Measurements from ENCODE around the gene NRL. TPM values are rescaled to one million over a fixed set of nuclear protein-coding genes. Genes with fewer than 3 reads are reported as not detected.

The NRL gene
- polyA plus RNA-seq, 10 donors = 0.98 to 1.6 (median 1.2) TPM

DNA sequence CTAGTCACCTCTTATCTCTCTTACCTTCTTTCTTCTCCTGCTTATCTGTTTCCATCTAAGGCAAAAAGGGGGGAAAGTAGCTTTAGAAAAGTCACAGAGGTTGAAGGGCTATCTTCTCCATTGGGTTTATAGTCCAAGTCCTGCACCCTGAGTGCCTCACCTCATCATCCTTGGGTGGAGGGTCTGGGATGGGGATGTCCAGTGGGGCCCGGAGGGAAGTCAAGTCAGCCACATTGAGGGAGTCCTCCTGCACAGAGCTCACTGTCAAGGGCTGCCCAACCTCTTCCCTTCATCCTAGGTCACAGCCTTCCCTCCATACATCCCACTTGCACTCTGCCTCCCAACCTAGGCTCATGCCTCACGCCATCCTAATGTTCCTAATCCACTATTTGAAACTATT, 30.5 kb upstream of the NRL start:
- no peak for DNase-seq

DNA sequence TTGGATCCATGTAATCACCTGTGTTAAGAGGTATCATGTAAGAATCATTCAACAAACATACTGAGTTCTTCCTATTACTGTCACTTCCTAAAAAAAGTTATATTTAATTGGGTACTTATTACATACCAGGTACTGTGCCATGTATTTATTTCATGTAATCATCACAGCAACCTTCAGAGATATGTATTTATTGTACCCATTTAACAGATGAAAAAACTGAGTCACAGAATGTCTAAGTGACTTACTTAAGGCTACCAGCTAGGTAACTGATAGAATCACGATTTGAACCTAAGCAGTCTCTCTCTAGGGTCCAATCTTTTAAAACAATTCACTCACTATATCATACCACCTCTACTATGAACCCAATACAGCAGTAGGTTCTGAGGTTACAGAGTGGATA, 29.7 kb upstream of the NRL start:
- no peak for DNase-seq

DNA sequence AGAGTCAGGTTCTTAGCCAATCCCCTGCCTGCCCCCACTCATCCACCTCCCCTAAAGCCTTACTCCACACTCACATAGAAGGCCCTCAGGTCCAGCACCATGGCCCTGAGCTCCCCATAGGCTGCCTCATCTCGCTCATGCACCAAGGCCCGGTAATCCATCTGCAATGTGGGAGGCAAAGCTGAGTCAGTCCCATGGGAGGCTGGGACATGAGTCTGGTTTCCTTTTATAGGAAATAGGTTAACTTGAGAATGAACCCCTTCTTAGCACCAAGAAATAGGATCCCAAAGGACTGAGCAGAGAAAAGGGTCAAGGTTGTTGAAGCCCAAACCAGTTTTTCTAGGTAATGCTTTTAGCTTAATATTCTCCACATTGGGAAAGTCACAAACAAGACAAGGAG, 28.8 kb upstream of the NRL start:
- DNase-seq = no peak

DNA sequence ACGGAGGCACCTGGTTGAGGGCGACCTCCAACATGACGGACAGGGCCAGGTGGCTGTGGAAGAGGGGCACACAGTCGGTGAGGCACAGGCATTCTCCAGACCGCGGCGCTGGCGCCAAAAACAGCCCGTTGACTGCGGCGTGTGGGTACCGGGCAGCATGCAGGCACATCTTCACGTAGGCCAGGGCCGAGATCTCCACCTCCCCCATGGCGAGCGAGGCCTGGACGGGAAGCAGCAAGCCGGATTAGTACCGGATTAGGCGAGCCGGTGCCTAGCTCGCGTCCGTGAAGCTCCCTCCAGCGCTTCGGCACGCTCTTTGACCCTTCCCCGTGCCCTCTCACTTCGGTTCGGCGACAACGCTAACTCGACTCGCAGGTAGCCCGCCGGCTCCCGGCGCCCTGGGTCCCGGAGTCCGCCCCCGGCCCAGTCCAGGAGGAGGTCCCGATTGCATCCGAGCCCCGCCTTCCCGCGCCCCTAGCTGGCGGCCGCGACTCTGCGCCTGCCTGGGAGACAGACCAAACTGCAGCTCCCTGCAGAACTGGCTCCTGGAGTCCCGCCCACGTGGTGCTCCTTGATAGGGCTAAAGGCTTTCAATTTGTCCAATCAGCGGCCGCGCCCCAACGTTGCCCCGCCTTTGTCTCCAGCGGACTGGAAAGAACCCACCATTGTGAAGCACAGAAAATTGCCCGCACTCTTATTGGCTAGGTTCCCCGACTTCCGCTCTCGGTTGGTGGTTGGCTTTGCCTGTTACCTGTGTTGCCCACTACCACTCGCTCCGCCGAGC, 26.5 kb upstream of the NRL start, which contains the start of gene EMC9:
EMC9 (minus strand) TSS at position 495 of the 784 bp plus-strand sequence; CDS start at position 208, 287 bp downstream.
- DNase-seq = peak; percentile 99 to 100 (median 100)

DNA sequence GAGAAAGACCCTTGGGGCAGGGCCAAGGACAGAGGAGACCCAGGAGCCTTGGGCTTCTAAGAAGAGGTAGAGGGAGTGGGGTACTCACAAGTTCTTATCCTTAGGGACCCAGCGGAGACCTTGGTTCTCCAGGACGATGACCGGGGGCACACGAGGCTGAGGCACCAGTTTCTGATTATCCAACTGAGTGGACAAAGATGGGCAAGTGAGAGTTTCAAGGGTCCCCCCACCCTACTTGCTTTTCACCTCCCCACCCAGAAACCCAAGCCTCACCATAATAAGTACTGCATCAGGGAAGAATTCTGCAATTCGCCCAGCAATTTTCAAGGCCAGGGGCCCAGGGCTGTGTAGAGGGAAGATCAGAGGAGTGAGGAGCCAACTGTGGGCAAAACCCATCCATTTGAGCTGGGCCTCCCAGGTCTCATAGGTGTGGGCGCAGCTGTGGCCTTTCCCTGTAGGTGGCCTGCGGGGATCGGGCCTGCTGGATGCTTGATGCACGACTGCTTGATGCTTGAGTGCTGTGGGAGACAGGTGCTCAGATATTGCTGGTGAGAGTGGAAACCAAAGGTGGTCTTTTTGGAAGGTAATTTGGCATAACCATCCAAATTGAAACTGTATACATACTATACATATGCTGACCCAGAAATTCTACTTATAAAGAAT, 24.7 kb upstream of the NRL start:
- DNase-seq = no peak

DNA sequence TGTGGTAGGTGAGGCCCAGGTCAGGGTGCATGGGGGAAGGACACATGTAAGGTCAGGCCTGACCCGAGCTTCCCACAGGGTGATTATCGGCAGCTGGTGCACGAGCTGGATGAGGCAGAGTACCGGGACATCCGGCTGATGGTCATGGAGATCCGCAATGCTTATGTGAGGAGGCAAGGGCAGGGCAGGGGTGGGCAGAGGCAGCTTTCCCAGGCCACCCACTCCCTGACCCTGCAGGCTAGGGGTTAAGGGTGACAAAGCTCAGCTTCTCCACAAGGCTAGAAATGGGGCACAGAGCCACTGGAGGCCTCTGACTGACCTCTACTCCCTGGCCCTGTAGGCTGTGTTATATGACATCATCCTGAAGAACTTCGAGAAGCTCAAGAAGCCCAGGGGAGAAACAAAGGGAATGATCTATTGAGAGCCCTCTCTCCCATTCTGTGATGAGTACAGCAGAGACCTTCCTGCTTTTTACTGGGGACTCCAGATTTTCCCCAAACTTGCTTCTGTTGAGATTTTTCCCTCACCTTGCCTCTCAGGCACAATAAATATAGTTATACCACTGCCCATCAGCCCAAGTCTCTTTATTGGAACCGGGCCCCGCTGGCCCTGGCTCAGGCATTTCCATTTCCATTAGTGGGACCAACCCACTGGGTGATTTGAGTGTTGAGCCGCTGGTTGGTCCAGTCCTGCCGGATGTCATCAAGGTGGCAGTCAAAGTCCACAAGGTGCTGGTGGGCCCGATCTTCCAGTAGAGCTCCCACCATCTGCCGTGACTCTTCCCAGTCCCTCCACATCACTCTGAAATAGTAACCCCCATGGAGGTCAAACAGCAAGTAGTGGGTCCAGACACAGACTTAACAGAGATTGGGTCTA, 23.9 kb upstream of the NRL start:
- no peak for DNase-seq

DNA sequence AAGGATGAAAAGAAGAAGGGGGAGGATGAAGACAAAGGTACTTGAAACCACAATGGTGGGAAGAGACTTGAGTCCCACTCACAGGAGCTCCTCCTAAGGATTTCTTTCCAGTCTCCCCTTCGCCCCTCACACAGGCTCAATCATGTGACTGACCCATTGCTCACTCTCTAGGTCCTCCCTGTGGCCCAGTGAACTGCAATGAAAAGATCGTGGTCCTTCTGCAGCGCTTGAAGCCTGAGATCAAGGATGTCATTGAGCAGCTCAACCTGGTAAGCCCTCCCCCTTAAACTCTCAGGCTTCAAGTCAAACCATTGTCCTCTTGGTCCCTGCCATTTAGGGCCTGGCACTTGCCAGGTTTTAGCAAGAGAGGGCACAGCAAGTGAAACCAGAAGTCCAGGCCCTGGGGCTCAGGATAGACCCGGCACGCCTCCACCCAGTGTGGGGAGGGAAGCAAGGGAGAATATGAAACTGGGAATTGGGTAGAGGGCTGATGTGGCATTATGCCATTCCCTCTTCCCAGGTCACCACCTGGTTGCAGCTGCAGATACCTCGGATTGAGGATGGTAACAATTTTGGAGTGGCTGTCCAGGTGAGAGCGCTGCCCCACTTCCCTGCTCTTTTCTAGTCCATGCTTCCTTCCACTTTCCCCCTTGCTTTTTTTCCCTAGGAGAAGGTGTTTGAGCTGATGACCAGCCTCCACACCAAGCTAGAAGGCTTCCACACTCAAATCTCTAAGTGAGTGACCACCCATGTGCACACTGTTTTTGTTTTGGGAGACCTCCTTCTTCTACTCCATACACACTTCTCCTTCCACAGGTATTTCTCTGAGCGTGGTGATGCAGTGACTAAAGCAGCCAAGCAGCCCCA, 23.0 kb upstream of the NRL start:
- DNase-seq = no peak

DNA sequence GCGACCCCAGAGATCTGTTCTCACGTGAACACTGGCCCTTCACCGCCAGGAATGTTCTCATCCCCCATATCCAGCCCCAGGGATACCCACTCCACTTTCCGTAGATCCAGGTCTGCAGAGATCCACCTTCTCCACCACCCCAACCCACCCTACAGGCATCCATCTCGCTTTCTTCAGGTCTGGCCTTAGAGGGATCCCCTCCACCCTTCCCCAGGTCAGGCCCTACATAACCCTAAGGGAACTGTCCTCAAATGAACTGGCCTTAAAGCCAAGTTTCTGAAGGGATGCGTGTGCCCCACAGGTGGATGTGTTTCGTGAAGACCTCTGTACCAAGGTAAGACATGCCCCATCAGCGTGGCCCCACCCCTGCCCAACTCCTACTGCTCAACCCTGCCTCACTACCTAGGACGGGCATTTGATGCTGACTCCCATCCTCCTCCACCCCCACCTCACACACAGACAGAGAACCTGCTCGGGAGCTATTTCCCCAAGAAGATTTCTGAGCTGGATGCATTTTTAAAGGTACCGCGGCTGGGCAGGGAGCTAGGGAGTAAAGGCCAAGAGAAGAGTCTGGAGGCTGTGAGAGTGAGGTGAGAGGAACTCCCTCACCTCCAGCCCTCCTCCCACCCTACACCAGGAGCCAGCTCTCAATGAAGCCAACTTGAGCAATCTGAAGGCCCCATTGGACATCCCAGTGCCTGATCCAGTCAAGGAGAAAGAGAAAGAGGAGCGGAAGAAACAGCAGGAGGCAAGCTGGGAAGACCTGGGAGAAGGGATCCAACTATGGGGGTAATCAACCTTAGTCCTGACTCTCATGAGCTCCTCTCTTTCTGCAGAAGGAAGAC, 22.2 kb upstream of the NRL start:
- no peak for DNase-seq

DNA sequence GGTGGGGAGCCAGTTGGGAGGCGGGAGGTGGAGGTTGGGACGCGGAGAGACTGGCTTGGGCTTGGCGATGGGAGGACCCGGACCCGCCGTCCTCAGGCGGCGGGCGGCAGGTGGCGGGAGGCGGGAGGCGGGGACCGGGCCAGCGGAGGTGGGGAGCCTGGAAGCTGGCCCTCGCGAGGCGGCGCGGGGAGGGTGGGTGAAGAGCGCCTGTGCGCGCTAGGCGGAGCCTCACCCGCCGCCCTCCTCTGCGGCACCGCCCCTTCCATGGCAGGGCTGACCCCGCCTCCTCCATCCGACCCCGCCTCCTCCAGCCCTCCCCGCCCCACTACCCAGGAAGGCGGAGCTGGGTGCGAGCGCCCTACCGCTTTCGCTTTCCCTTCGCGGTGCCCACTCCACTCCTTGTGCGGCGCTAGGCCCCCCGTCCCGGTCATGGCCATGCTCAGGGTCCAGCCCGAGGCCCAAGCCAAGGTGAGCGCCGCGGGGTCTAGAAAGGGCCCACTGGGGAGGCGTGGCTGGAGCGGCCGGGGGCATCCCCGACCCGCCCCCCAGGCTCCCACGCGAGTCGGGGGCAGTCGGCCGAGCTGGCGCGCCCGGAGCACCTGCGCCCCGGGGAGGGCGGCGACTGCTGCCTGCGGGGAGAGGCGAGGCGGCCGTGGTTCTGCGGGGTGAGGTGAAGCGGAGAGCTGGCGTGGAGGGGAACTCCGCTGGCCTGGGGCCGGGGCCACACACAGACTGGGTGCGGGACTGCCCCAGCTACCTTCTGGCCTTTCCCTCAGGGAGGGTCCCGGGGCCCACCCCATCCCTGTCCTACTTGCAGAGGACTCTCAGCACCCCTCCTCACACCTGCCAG, 21.3 kb upstream of the NRL start, which contains the start of gene PSME1:
PSME1 (plus strand) TSS at position 361 of the 850 bp plus-strand sequence; CDS start at position 430, 69 bp downstream.
- DNase-seq = peak; percentile 87 to 96 (median 91)

DNA sequence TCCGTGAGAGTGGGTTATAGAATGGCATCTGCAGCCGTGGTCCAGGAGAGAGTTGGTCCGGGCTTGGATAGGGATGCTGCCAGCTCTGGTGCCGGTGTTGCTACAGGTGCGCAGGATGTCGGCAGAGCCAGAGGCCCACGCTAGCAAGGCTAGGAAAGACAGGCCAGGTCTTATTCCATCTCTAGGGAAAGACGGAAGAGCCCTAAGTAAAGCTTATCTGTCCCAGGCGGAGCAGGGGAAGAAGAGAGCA, 20.8 kb upstream of the NRL start:
- no peak for DNase-seq

DNA sequence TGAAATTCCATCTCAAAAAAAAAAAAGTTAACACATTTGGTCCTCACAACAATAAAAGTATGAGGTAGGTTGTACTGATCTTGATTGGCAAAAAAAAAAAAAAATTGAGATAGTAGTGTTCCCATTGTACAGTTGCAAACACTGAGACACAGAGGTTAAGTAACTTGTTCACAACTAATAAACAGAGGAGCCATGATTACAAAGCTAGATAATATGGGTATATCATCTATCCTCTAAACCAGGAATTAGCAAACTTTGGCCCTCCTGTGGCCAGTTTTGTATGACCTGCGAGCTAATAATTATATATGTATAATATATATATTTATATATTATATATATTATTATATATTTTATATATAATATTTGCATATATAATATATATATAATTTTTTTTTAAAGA, 19.0 kb upstream of the NRL start:
- no peak for DNase-seq

DNA sequence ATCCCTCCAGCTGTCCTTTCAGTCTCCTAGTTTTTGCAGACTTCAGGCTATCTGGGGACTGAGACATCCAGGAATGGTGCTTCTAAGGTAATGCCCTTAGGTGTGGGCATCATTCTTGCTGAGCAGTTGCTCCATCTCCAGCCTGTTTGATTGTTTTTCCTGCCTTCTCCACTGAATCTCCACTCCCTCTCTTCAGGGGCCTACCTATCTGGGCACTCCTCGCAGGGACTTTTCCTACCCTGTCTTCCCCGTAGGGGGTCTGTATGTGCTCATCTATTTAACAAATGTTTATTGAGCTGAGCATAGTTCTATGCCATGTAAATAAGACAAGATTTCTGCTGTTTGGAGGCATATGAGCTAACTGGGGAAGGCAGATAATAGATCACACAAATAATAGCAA, 18.2 kb upstream of the NRL start:
- no peak for DNase-seq

DNA sequence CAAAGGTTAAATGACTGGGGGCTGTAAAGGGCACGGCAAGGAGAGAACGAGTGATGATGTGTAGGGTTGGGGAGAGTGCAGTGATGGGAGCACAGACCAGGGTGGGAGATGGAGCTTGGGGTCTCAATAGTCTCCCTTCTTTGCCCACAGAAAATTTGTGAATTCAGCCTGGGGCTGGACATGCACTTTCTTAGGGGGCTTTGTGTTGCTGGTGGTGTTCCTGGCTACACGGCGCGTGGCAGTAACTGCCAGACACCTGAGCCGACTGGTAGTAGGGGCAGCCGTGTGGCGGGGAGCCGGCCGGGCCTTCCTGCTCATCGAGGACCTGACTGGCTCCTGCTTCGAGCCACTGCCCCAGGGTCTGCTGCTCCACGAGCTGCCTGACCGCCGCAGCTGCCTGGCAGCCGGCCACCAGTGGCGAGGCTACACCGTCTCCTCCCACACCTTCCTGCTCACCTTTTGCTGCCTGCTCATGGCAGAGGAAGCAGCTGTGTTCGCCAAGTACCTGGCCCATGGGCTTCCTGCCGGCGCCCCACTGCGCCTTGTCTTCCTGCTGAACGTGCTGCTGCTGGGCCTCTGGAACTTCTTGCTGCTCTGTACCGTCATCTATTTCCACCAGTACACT, 17.4 kb upstream of the NRL start:
- peak in 1 of 3 donors; percentile 37 for DNase-seq

DNA sequence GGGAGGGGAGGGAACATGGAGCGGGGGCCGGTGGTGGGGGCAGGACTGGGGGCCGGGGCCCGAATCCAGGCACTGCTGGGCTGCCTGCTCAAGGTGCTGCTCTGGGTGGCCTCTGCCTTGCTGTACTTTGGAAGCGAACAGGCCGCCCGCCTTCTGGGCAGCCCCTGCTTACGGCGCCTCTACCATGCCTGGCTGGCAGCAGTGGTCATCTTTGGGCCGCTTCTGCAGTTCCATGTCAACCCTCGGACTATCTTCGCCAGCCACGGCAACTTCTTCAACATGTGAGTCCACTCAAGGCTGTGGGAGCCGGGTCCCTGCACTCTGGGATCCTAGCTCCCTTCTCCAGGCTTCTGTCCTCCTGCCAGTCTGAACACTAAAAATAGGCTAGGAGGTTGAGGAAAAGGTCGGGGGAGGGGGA, 16.8 kb upstream of the NRL start:
- DNase-seq = no peak

DNA sequence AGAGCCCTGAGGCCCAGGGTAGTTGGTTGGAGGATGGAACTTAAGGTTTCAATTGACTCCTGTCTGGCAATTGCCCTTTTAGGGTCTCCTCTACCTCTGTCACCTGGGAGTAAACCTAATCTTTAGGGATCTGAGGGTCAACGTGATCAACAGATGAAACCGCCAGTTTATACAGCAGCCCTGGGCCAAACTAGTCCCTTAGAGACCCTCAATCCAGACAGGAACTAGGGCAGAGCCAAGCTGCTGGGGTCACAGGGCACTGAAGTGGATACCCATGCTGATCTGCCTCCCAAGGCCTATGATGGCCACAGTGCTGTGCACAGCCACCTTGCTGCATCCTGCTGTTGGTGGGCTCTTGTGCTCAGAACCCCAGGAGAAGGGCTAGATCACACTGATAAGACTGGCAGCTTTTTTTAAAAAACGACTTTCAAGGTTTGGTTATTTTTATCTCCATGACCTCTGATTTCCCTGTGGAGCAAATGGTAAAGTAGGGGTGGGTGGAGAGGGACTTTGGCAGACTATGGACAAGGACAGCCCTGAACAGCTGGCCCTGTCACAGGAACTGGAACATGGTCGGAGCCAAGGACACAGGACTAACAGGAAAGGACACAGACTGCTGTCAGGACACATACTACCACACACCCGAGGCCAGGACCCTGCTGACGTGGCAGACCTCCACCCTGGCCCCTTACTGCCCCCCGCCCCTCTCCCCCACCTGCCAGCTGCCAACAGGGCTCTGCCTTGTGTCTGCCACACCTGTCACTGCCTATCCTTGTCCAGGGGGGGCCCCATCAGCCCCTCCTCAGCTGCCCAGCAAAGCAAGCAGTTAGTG, 16.2 kb upstream of the NRL start:
- peak; percentile 74 to 79 (median 77) for DNase-seq

DNA sequence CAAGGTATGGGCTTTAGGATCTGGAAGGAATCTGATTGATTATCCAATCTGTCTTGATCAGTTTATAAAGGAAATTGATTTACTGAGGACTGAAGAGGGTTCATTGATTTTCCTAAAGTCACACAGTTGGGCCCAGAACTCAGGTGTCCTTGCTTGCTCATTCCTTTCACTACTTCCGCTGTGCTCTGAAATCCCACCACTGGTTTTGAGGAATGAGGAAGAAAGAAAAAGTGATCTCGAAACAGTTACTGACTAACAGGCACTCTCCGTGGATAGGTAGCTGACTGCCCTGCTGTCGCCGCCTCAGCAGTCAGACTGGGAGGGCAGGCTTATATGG, 15.6 kb upstream of the NRL start, which contains the start of gene FITM1:
FITM1 (plus strand) TSS at position 280 of the 337 bp plus-strand sequence. CDS start 905 bp downstream, outside the sequence.
- DNase-seq = no peak

DNA sequence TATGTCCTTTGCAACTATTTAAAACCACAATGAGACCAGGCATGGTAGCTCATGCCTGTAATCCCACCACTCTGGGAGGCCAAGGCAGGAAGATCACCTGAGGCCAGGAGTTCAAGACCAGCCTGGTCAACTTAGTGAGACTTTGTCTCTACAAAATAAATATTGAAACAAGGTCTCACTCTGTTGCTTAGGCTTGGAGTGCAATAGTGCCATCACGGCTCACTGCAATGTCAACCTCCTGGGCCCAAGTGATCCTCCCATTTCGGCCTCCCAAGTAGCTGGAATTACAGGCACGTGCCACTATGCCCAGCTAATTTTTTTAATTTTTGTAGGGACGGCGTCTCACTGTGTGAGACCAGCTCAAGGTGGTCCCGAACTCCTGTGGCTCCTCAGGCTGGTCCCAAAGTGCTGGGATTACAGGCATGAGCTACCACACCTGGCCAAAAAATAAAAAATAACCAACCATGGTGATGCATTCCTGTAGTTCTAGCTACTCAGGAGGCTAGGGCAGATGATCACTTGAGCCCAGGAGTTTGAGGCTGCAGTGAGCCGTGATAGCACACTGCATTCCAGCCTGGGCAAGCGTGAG, 14.8 kb upstream of the NRL start:
- DNase-seq = no peak

DNA sequence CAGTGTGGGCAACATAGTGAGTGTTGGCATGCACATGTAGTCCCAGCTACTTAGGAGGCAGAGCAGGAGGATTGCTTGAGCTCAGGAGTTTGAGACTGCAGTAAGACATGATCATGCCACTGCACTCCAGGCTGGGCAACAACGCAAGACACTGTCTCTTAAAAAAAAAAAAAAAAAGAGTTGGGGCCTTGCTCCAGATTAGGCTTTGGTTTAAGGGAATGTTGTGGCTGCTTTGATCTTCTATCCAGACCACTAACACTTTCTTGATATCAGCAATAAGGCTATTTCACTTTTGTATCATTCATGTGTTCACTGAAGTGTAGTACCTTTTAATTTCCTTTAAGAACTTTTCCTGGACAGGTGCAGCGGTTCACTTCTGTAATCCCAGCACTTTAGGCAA, 12.9 kb upstream of the NRL start:
- DNase-seq = no peak
